Activated CD4-positive, alpha-beta T cell treated with anti-CD3 and anti-CD28 coated beads, Interleukin-2, Interleukin-6, amounts not matched to agents 100 ng/mL and 50 ng/mL, durations not matched to agents 16 hours and 8 hours (primary cell): ENCODE measurements around the gene NR2F1-AS1.
"Not testable (repeated sequence)": the region's sequence is repeated elsewhere in the genome, so short reads cannot be mapped to it uniquely, and the experiment has no call there.

Experiments
- DNase-seq: peaks from one replicate; pipeline ENCODE4 v3.0.0-alpha.2; 2020

NR2F1-AS1 gene

GRCh38 chr5:93575461-93576414 is 5.3 kb downstream of the NR2F1-AS1 start:
- DNase-seq = no peak

GRCh38 chr5:93574491-93575305 is 6.3 kb downstream of the NR2F1-AS1 start:
- no peak for DNase-seq

GRCh38 chr5:93573354-93574351 is 7.4 kb downstream of the NR2F1-AS1 start:
- no peak for DNase-seq

- DNase-seq = no peak
These were observed 8.2 kb downstream of the NR2F1-AS1 start for GRCh38 chr5:93572608-93573353.

- no peak for DNase-seq
These were observed 8.9 kb downstream of the NR2F1-AS1 start for GRCh38 chr5:93572101-93572607.

GRCh38 chr5:93571114-93571949 is 9.7 kb downstream of the NR2F1-AS1 start:
- DNase-seq = no peak

- DNase-seq = no peak
These were observed 10.5 kb downstream of the NR2F1-AS1 start for GRCh38 chr5:93570294-93571113.

- no peak for DNase-seq
These were observed 11.5 kb downstream of the NR2F1-AS1 start for GRCh38 chr5:93569300-93570160.

- DNase-seq = no peak
These were observed 13.6 kb downstream of the NR2F1-AS1 start for GRCh38 chr5:93567424-93567823.

GRCh38 chr5:93566091-93566490 is 14.9 kb downstream of the NR2F1-AS1 start:
- DNase-seq = no peak

GRCh38 chr5:93557021-93557604 is 23.9 kb downstream of the NR2F1-AS1 start:
- DNase-seq = no peak

- not testable (repeated sequence) for DNase-seq
These were observed 31.4 kb downstream of the NR2F1-AS1 start for GRCh38 chr5:93549594-93549993.

- DNase-seq = no peak
These were observed 35.1 kb downstream of the NR2F1-AS1 start for GRCh38 chr5:93545872-93546271.

- DNase-seq = no peak
These were observed 48.6 kb downstream of the NR2F1-AS1 start for GRCh38 chr5:93532370-93532769.

GRCh38 chr5:93521815-93522214 is 59.2 kb downstream of the NR2F1-AS1 start:
- DNase-seq = not testable (repeated sequence)

GRCh38 chr5:93519740-93520139 is 61.3 kb downstream of the NR2F1-AS1 start:
- no peak for DNase-seq

GRCh38 chr5:93517828-93518227 is 63.2 kb downstream of the NR2F1-AS1 start:
- no peak for DNase-seq

- DNase-seq = no peak
These were observed 67.7 kb downstream of the NR2F1-AS1 start for GRCh38 chr5:93513298-93513697.
